Keratinocyte (primary cell): ENCODE data around the gene APLF. TPM values are rescaled to one million over a fixed set of nuclear protein-coding genes. Genes with fewer than 3 reads are reported as not detected.

Experiments
- DNase-seq: peaks from one replicate; pipeline ENCODE4 v3.0.0-alpha.2; 2011; ENCODE audit warnings: low read depth, missing footprints, low spot score
- FAIRE-seq: peaks from 2 replicates; lab custom pipeline; 2011; peaks lifted over from hg19 to GRCh38; lab: Jason Lieb, UNC
- H2AFZ ChIP-seq: 2 replicates; pipeline ENCODE4 v1.6.0; 2012; ENCODE audit warnings: low read length, control low read depth, inconsistent platforms; ENCODE audit not compliant: control insufficient read depth
- H3K27ac ChIP-seq: 2 replicates; pipeline ENCODE4 v1.5.1; 2011; ENCODE audit warnings: low read length; ENCODE audit not compliant: control insufficient read depth, insufficient read depth
- H3K27me3 ChIP-seq: 3 replicates; pipeline ENCODE4 v1.6.0; 2011; ENCODE audit warnings: low read length; ENCODE audit not compliant: control insufficient read depth, insufficient read depth; ENCODE audit errors: extremely low read depth
- H3K36me3 ChIP-seq, 2 experiments: 2 replicates in 1 of 2; 3 replicates in 1 of 2; pipeline ENCODE4 v1.5.1; 2011; ENCODE audit warnings: low read length in 2 of 2, mild to moderate bottlenecking in 1 of 2; ENCODE audit not compliant: control insufficient read depth in 2 of 2, insufficient read depth in 2 of 2; ENCODE audit errors: extremely low read depth in 1 of 2
- H3K4me1 ChIP-seq: 3 replicates; pipeline ENCODE4 v1.5.1; 2011; ENCODE audit warnings: low read length; ENCODE audit not compliant: control insufficient read depth, insufficient read depth; ENCODE audit errors: extremely low read depth
- H3K4me2 ChIP-seq: 3 replicates; pipeline ENCODE4 v1.6.0; 2011; ENCODE audit warnings: low read depth, low read length; ENCODE audit not compliant: control insufficient read depth, insufficient read depth; ENCODE audit errors: extremely low read depth
- H3K4me3 ChIP-seq, 3 experiments: fragments of 200-600 bp in 1 of 3; sonication (generic) in 1 of 3; 2 replicates in 2 of 3; 3 replicates in 1 of 3; pipeline ENCODE4 v1.5.1; 2011 to 2016; ENCODE audit warnings: low read length in 3 of 3, mild to moderate bottlenecking in 3 of 3, control low read depth in 2 of 3, inconsistent platforms in 1 of 3, low read depth in 1 of 3, mixed read lengths in 1 of 3, mixed run types in 1 of 3, moderate library complexity in 1 of 3; ENCODE audit not compliant: control insufficient read depth in 2 of 3, insufficient read depth in 2 of 3; ENCODE audit errors: extremely low read depth in 1 of 3
- H3K79me2 ChIP-seq: 2 replicates; pipeline ENCODE4 v1.6.0; 2012; ENCODE audit warnings: low read length; ENCODE audit not compliant: control insufficient read depth, insufficient read depth
- H3K9ac ChIP-seq: 3 replicates; pipeline ENCODE4 v1.6.0; 2011; ENCODE audit warnings: low read length; ENCODE audit not compliant: control insufficient read depth, insufficient read depth; ENCODE audit errors: extremely low read depth
- H3K9me1 ChIP-seq: 3 replicates; pipeline ENCODE4 v1.6.0; 2011; ENCODE audit warnings: low read length; ENCODE audit not compliant: control insufficient read depth, insufficient read depth; ENCODE audit errors: extremely low read depth
- H3K9me3 ChIP-seq: 2 replicates; pipeline ENCODE4 v1.5.1; 2012; ENCODE audit warnings: low read depth, low read length; ENCODE audit not compliant: control insufficient read depth
- H4K20me1 ChIP-seq: 3 replicates; pipeline ENCODE4 v1.6.0; 2011; ENCODE audit warnings: low read length; ENCODE audit not compliant: control insufficient read depth, insufficient read depth; ENCODE audit errors: extremely low read depth
- CTCF ChIP-seq, 3 experiments: IDR thresholded peaks in 1 of 3; conservative IDR thresholded peaks in 1 of 3; optimal IDR thresholded peaks in 1 of 3; 2 replicates in 2 of 3; 3 replicates in 1 of 3; pipeline versions ENCODE3 to v1.5.1; 2011; ENCODE audit warnings: low read length in 3 of 3, mild to moderate bottlenecking in 3 of 3, moderate library complexity in 2 of 3, control low read depth in 1 of 3, inconsistent platforms in 1 of 3; ENCODE audit not compliant: insufficient read depth in 2 of 3; ENCODE audit errors: extremely low read depth in 1 of 3
- EZH2 ChIP-seq: IDR thresholded peaks from one replicate; pipeline ENCODE4 v1.6.1; 2012; ENCODE audit warnings: inconsistent platforms, mild to moderate bottlenecking, low read length, moderate library complexity
- dilution Hi-C: fragments of 300-500 bp; cut with MboI; formaldehyde crosslinking; loops from one replicate; pipeline ENCODE4 v1.7.0; 2020; ENCODE audit warnings: low sequenced_read_pairs; ENCODE audit not compliant: extremely low pct_ligation_motif_present
- polyA plus RNA-seq, 5 experiments: library from polyadenylated mRNA; depleted of rRNA in 3 of 5; stranded (reverse) in 3 of 5; stranded (forward) in 1 of 5; unstranded in 1 of 5; fragments of >200 nt; gene quantifications; 1 replicate in 1 of 5; 2 replicates in 3 of 5; 3 replicates in 1 of 5; pipeline versions ENCODE4 v1.2.1 to v1.2.3, GENCODE V29; 2011 to 2012; ENCODE audit warnings: missing spikeins in 2 of 5, low read depth in 1 of 5, low replicate concordance in 1 of 5

Gene APLF
- polyA plus RNA-seq, 1 donor (not counting 4 experiments of a cell fraction or from before 2014, with no cell fraction given): 3.0 TPM

DNA sequence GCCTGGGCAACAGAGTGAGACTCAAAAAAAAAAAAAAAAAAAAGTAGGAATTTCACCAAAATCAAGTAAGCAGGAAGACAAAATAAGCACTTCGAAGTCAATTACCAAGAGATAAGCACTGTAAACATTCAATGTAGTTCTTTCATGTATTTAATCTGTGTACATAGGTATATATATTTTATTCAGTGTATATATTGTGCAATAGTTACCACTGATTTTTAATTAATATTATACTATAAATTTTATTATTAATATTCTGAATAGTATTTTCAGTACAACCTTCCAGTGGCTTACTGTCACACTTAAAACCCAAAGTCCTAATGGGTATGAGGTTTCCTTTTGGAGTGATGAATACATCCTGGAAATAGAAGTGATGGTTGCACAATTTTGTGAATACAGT lies 9.1 kb downstream of the APLF start:
- H3K36me3 ChIP-seq: no peaks in the 10 kb centered on the region
- no peaks in the 10 kb centered on the region for H3K9me1 ChIP-seq
- TF ChIP-seq EZH2 (no peak), CTCF (optimal IDR thresholded peaks at IDR 0.05 in 1 of 3, IDR thresholded peaks at IDR 0.05 in 1 of 3, conservative IDR thresholded peaks at IDR 0.05 in 1 of 3; ENCODE audit: extremely low read depth in 1 of 3, insufficient read depth in 2 of 3, low read length in 3 of 3) (no peak)
- H3K4me3 ChIP-seq: no peak overlapping the region
- H3K79me2 ChIP-seq: no peaks in the 10 kb centered on the region
- no peak overlapping the region for H2AFZ ChIP-seq
- no peaks in the 10 kb centered on the region for H4K20me1 ChIP-seq
- H3K9ac ChIP-seq: no peak overlapping the region
- H3K27me3 ChIP-seq: no peaks in the 10 kb centered on the region
- no peaks in the 10 kb centered on the region for H3K9me3 ChIP-seq
- H3K4me1 ChIP-seq: no peaks in the 10 kb centered on the region
- FAIRE-seq (no peak), DNase-seq (no peak)
- no peak overlapping the region for H3K27ac ChIP-seq
- dilution Hi-C loops: no loop called here
- no peak overlapping the region for H3K4me2 ChIP-seq

DNA sequence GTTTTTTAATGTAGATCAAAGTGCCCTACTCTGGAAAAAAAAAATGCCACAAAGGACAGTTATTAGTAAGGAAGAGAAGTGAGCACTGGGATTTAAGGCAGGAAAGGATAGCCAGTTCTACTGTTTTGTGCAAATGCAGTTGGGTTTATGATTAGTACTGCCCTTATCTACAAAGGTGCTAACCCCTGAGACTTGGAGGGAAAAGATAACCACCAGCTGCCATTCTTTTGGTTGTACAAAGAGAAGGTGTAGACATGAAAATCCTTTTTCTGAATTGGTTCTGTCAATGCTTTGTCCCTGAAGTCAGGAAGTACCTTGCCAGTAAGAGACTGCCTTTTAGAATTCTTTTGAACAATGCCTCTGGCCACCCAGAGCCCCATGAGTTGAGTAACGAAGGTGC lies 11.3 kb downstream of the APLF start:
- DNase-seq: no peak
- Histone ChIP-seq H3K4me1 (no peaks in the 10 kb centered on the region), H2AFZ (no peak overlapping the region), H4K20me1 (no peaks in the 10 kb centered on the region), H3K27ac (no peak overlapping the region), H3K4me3 (no peak overlapping the region), H3K79me2 (peaks cover 4% of the 10 kb centered on the region), H3K36me3 (no peaks in the 10 kb centered on the region), H3K27me3 (no peaks in the 10 kb centered on the region), H3K9me1 (peaks cover 2% of the 10 kb centered on the region), H3K9me3 (no peaks in the 10 kb centered on the region), H3K4me2 (no peak overlapping the region), H3K9ac (no peak overlapping the region)
- TF ChIP-seq EZH2: no peak
- TF ChIP-seq CTCF (optimal IDR thresholded peaks at IDR 0.05 in 1 of 3, IDR thresholded peaks at IDR 0.05 in 1 of 3, conservative IDR thresholded peaks at IDR 0.05 in 1 of 3; ENCODE audit: extremely low read depth in 1 of 3, insufficient read depth in 2 of 3, low read length in 3 of 3): no peak
- no peak for FAIRE-seq
- dilution Hi-C loops: no loop called here
